MM.1S (cell line): ENCODE measurements around the gene FGD1.
"Not testable (repeated sequence)": the region's sequence is repeated elsewhere in the genome, so short reads cannot be mapped to it uniquely, and the experiment has no call there.

Experiments used
- DNase-seq: peaks from one replicate; pipeline ENCODE4 v3.0.0-alpha.2; 2015
- H2AFZ ChIP-seq: fragments of 300-600 bp; sonication (generic); 2 replicates; pipeline ENCODE4 v1.6.0; 2016; ENCODE audit warnings: antibody characterized with exemption, low read length
- H3F3A ChIP-seq: fragments of 300-600 bp; sonication (generic); 2 replicates; pipeline ENCODE4 v1.6.1; 2016; ENCODE audit warnings: mild to moderate bottlenecking, antibody characterized with exemption, low read length, moderate library complexity, mixed read lengths; ENCODE audit not compliant: insufficient read depth
- H3K27ac ChIP-seq: fragments of 300-600 bp; sonication (generic); 2 replicates; pipeline ENCODE4 v1.5.1; 2016; ENCODE audit warnings: mild to moderate bottlenecking, low read length
- H3K27me3 ChIP-seq: fragments of 300-600 bp; sonication (generic); replicated peaks from 2 replicates; pipeline ENCODE4 v1.6.0; 2016; ENCODE audit warnings: low read length; ENCODE audit not compliant: insufficient read depth
- H3K36me3 ChIP-seq: fragments of 300-600 bp; sonication (generic); replicated peaks from 2 replicates; pipeline ENCODE4 v1.6.1; 2016; ENCODE audit warnings: mild to moderate bottlenecking, low read length, mixed read lengths; ENCODE audit not compliant: insufficient read depth
- H3K4me1 ChIP-seq: fragments of 300-600 bp; sonication (generic); 2 replicates; pipeline ENCODE4 v1.6.1; 2016; ENCODE audit warnings: low read length, mixed read lengths
- H3K4me2 ChIP-seq: fragments of 300-600 bp; sonication (generic); 2 replicates; pipeline ENCODE4 v1.6.0; 2016; ENCODE audit warnings: low read depth, low read length
- H3K4me3 ChIP-seq: fragments of 300-600 bp; sonication (generic); 2 replicates; pipeline ENCODE4 v1.5.1; 2016; ENCODE audit warnings: low read length, mixed read lengths
- H3K79me2 ChIP-seq: fragments of 300-600 bp; sonication (generic); 2 replicates; pipeline ENCODE4 v1.6.1; 2016; ENCODE audit warnings: mixed run types, low read length, mixed read lengths
- H3K9ac ChIP-seq: fragments of 300-600 bp; sonication (generic); 2 replicates; pipeline ENCODE4 v1.6.1; 2016; ENCODE audit warnings: low read length, mixed read lengths
- H3K9me2 ChIP-seq: fragments of 300-600 bp; sonication (generic); replicated peaks from 2 replicates; pipeline ENCODE4 v1.6.1; 2016; ENCODE audit warnings: mild to moderate bottlenecking, low read length, mixed read lengths; ENCODE audit not compliant: insufficient read depth
- H3K9me3 ChIP-seq: fragments of 300-600 bp; sonication (generic); replicated peaks from 2 replicates; pipeline ENCODE4 v1.6.1; 2016; ENCODE audit warnings: mild to moderate bottlenecking, low read length, mixed read lengths; ENCODE audit not compliant: insufficient read depth
- H4K20me1 ChIP-seq: fragments of 300-600 bp; sonication (generic); 2 replicates; pipeline ENCODE4 v1.6.1; 2016; ENCODE audit warnings: mild to moderate bottlenecking, low read length, moderate library complexity, mixed read lengths; ENCODE audit not compliant: insufficient read depth
- CTCF ChIP-seq: fragments of 300-600 bp; sonication (generic); IDR thresholded peaks from 2 replicates; pipeline ENCODE4 v1.5.1; 2016; ENCODE audit warnings: antibody characterized with exemption, low read length, mixed read lengths
- EZH2 ChIP-seq: fragments of 300-600 bp; sonication (generic); optimal IDR thresholded peaks from 2 replicates; pipeline ENCODE3; 2017; ENCODE audit warnings: low read depth, mild to moderate bottlenecking, antibody characterized with exemption, low read length, mixed read lengths
- EZH2phosphoT487 ChIP-seq: fragments of 300-600 bp; sonication (generic); IDR thresholded peaks from 2 replicates; pipeline ENCODE4 v1.6.1; 2018; ENCODE audit warnings: antibody characterized with exemption, low read length

The FGD1 gene

GRCh38 chrX:54495814-54496516 is at the start of gene FGD1:
Gene FGD1 (minus strand): TSS chrX:54496234. CDS start chrX:54495432, 802 bp downstream.
- H3K36me3 ChIP-seq = no peaks in the 10 kb centered on the region
- H4K20me1 ChIP-seq = no peaks in the 10 kb centered on the region
- H2AFZ ChIP-seq = peak within 1 kb of the TSS; percentile 45
- no peaks in the 10 kb centered on the region for H3K79me2 ChIP-seq
- no peaks in the 10 kb centered on the region for H3K4me1 ChIP-seq
- no peaks in the 10 kb centered on the region for H3K9me2 ChIP-seq
- H3K9me3 ChIP-seq = no peaks in the 10 kb centered on the region
- TF ChIP-seq EZH2phosphoT487 (no peak), EZH2 (no peak), CTCF (no peak)
- H3K4me2 ChIP-seq = peak within 1 kb of the TSS; percentile 60
- H3K4me3 ChIP-seq = peak within 1 kb of the TSS; percentile 58
- no peak within 1 kb of the TSS for H3K27ac ChIP-seq
- no peaks in the 10 kb centered on the region for H3F3A ChIP-seq
- DNase-seq = peak; percentile 39
- H3K27me3 ChIP-seq = no peaks in the 10 kb centered on the region
- H3K9ac ChIP-seq = peak within 1 kb of the TSS; percentile 28; the same call in 1 of the 2 replicates

- not testable (repeated sequence) for H3K36me3 ChIP-seq, H3K4me2 ChIP-seq, H3K9me2 ChIP-seq, H3K79me2 ChIP-seq, H3K9ac ChIP-seq, H4K20me1 ChIP-seq, H3K9me3 ChIP-seq, H2AFZ ChIP-seq, H3K4me3 ChIP-seq, H3K27me3 ChIP-seq, H3K4me1 ChIP-seq, H3K27ac ChIP-seq, H3F3A ChIP-seq, DNase-seq
These were observed 46.2 kb upstream of the FGD1 start for GRCh38 chrX:54542239-54542638.

- no peak for DNase-seq
- Histone ChIP-seq H3F3A (no peaks in the 10 kb centered on the region), H3K9ac (no peak overlapping the region), H3K79me2 (peaks cover 15% of the 10 kb centered on the region), H3K4me1 (no peaks in the 10 kb centered on the region), H3K36me3 (no peaks in the 10 kb centered on the region; the same call in 1 of the 2 replicates), H3K4me3 (no peak overlapping the region), H3K9me2 (no peaks in the 10 kb centered on the region), H3K27ac (no peak overlapping the region), H2AFZ (no peak overlapping the region), H3K9me3 (no peaks in the 10 kb centered on the region), H3K27me3 (no peaks in the 10 kb centered on the region), H4K20me1 (no peaks in the 10 kb centered on the region), H3K4me2 (no peak overlapping the region)
- TF ChIP-seq EZH2 = no peak
- TF ChIP-seq CTCF = no peak
These were observed 44.3 kb upstream of the FGD1 start for GRCh38 chrX:54540289-54540688.

- no peak for DNase-seq
- peaks cover 2% of the 10 kb centered on the region; the same call in 1 of the 2 replicates for H3K4me1 ChIP-seq
- no peak overlapping the region for H3K9ac ChIP-seq
- no peaks in the 10 kb centered on the region for H3K27me3 ChIP-seq
- no peak for TF ChIP-seq EZH2
- no peak for TF ChIP-seq EZH2phosphoT487
- TF ChIP-seq CTCF = no peak
- no peaks in the 10 kb centered on the region for H3K36me3 ChIP-seq
- H2AFZ ChIP-seq = no peak overlapping the region
- H3K27ac ChIP-seq = no peak overlapping the region
- H4K20me1 ChIP-seq = no peaks in the 10 kb centered on the region
- no peaks in the 10 kb centered on the region for H3K9me2 ChIP-seq
- H3F3A ChIP-seq = no peaks in the 10 kb centered on the region
- H3K4me2 ChIP-seq = no peak overlapping the region
- H3K9me3 ChIP-seq = no peaks in the 10 kb centered on the region
- H3K79me2 ChIP-seq = peaks cover 61% of the 10 kb centered on the region
- no peak overlapping the region for H3K4me3 ChIP-seq
These were observed 38.2 kb upstream of the FGD1 start for GRCh38 chrX:54534271-54534670.
